HFF-Myc (cell line): Measurements from ENCODE around the gene GSTT2.
A peak's percentile ranks its signal among the peaks of the same experiment; 100 is the strongest.

Source experiments
- DNase-seq: peaks from one replicate; pipeline ENCODE4 v3.0.0-alpha.2; 2011; ENCODE audit warnings: low read depth; ENCODE audit errors: extremely low read depth
- H3K4me3 ChIP-seq: replicated peaks from 2 replicates; pipeline ENCODE4 v1.5.1; 2011; ENCODE audit warnings: low read depth, mild to moderate bottlenecking, control low read depth, low read length
- TF ChIP-seq, protein P1 (sequence below): IDR thresholded peaks from 2 replicates; pipeline ENCODE4 v1.5.1; 2012; ENCODE audit warnings: mild to moderate bottlenecking, low read depth, low read length, control low read depth; ENCODE audit errors: missing control alignments

The GSTT2 gene

DNA sequence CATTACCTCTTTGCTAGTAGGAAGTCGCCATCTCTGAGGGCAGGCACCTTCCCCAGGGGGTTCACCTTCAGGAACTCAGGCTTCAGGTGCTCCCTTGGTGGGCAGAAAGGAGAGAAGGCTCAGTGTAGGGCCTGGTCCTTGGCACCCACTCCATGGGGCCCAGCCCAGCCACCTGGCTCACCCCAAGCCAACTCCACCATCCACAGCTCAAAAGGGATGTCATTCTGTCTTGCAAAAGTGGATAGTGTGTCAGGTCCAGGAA lies 28.0 kb downstream of the GSTT2 start:
- H3K4me3 ChIP-seq, result no peak overlapping the region
- TF ChIP-seq, protein P1, sequence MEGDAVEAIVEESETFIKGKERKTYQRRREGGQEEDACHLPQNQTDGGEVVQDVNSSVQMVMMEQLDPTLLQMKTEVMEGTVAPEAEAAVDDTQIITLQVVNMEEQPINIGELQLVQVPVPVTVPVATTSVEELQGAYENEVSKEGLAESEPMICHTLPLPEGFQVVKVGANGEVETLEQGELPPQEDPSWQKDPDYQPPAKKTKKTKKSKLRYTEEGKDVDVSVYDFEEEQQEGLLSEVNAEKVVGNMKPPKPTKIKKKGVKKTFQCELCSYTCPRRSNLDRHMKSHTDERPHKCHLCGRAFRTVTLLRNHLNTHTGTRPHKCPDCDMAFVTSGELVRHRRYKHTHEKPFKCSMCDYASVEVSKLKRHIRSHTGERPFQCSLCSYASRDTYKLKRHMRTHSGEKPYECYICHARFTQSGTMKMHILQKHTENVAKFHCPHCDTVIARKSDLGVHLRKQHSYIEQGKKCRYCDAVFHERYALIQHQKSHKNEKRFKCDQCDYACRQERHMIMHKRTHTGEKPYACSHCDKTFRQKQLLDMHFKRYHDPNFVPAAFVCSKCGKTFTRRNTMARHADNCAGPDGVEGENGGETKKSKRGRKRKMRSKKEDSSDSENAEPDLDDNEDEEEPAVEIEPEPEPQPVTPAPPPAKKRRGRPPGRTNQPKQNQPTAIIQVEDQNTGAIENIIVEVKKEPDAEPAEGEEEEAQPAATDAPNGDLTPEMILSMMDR, result no peak
- no peak for DNase-seq

DNA sequence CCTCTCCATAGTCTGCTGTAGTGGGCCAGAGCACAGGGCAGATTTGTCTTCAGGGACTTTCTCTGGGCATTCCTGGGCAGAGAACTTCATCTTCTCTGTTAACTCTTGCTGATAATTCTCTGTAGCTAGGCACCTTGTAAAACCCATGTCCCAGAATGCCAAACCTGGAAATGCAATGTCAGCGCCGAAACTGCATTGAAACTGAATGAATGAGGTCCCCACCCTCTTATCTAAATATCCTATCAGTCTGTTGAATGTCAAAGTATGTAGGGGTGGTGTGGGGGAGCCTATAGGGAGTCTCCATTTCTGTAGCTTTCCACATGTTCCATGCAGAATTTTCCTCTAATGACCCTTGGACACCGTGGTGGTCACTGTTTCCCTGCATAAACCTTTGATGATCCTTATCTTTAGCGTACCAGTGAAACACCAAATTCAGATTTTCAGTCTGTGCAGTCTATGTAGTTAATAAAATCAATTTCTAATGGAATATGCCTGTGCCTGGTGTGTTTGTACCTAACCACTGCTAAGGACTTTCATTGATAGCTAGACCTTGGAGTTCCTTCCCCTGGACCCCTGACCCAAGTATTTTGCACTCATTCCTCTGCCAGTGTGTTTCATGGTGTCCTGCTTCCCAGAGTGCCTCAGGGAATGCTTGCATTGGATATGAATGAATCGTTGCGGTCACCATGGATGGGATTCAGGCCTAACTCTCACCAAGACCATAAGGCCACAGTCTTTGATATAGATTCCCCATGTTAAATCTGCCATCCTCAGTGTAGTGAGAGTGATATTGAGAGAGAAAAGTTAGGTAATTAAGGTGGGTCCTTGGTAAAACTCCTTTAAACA lies 28.7 kb downstream of the GSTT2 start:
- no peak overlapping the region for H3K4me3 ChIP-seq
- TF ChIP-seq, protein P1, result no peak
- DNase-seq, result no peak

DNA sequence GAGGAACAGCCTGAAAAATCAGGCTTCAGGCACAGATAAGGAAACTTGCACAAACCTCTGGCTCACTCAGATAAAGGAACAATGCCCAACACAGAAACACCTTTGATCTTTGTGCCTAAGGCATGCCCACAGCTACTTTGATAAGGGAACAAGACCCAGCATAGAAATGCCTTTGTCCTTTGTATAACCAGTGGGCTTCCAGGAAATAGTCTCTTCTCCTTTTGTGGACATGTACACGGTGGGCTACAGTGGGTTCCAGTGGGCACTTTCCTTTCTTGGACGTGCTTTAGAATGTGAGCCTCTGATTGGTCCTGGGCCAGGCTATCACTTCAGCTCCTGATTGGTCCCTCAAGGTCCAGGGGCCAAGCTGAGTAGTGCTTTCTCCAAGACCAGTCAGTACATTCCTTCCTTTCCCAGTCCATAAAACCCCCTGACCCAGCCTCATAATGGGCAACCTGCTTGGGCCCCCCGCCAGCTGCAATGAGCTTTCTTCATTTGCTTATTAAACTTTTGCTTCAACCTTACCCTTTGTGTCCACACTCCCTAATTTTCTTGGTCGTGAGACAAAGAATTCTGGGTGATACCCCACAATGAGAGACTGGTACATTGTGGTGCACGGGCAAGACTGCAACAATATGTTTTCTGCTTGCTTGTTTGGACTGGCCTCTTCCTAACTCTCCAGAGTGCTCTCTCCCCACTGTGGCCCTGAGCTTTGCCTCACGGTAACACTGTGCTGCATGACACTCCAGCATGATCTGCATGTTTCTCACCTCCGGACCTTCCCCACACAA lies 29.5 kb downstream of the GSTT2 start:
- H3K4me3 ChIP-seq, result no peak overlapping the region
- DNase-seq, result no peak
- TF ChIP-seq, protein P1, result no peak

DNA sequence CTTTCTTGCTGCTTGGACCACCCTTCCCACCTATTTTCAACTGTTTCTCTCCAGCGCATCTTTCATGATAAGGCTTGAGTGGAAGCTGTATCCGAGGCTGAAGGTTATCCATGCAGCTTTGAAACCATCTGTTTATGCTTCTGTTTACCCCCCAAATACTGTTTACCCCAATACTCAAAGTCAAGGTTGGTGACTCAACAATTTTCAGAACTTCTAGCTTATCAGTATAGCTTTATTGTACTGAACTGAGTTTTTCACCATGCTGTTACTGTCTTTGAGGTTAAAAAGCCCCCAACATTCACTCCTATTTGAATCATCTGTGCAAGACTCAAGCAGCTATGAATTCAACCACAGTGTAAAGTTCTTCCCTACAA lies 30.1 kb downstream of the GSTT2 start:
- TF ChIP-seq, protein P1, result no peak
- DNase-seq, result no peak
- no peak overlapping the region for H3K4me3 ChIP-seq

DNA sequence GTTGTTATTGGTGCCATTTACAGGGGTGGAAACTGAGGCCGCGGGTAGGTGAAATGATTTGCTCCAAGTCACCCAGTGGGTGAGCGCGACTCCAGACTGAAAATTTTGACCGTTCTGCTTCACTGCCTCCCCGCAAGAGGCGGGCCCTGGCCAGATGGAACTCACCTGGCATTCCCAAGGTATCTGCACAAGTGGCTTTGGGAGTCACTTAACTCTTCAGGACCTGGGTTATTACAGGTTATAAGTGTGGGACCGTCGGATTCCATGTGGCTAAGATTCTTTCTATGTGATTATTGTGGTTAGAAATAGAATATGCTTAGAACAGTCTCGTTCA lies 31.8 kb downstream of the GSTT2 start:
- TF ChIP-seq, protein P1, result no peak
- DNase-seq, result no peak
- peak overlapping the region; percentile 97 for H3K4me3 ChIP-seq

DNA sequence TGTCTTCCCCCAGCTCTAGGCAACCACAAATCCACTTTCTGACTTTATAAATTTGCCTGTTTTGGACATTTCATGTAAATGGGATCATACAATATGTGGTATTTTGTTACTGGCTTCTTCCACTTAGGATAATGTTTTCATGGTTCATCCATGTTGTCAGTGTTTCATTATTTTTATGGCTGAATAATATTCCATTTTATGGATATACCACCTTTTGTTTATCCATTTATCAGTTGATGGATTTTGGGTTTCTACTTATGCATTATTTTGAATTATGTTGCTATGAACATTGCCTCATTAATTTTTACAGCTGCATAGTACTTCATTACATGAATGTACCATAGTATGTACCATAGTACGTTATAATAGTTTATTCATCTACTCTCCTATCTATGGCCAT lies 36.2 kb downstream of the GSTT2 start:
- no peak overlapping the region for H3K4me3 ChIP-seq
- TF ChIP-seq, protein P1, result no peak
- DNase-seq, result no peak
